GM21717 (cell line): ENCODE data around the gene SRM.
"Not testable (repeated sequence)": the region's sequence is repeated elsewhere in the genome, so short reads cannot be mapped to it uniquely, and the experiment has no call there.

ENCODE experiments used
- ATAC-seq: cut with Tn5 transposase; IDR thresholded peaks from one replicate; pipeline ENCODE4 v1.9.1; 2021; ENCODE audit warnings: mild to moderate bottlenecking, moderate library complexity; ENCODE audit not compliant: unreplicated experiment

SRM gene

DNA sequence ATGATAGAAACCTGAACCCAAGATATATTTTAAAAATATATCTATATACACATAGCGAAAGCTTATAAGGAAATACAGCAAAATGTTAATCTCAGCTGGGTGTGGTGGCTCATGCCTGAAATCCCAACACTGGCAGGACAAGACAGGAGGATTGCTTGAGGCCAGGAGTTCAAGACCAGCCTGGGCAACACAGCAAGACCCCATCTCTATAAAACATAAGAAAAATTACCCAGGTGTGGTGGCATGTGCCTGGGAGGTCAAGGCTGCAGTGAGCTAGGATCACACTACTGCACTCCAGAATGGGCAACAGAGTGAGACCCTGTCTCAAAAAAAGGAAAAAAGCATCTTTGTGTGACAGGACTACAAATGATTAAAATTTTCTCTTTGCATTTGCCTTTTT, 6.0 kb upstream of the SRM start:
- no peak for ATAC-seq

- ATAC-seq: no peak
Measured at GRCh38 chr1:11064942-11065341, 5.1 kb upstream of the SRM start.

GRCh38 chr1:11063937-11064537, 4.2 kb upstream of the SRM start:
- ATAC-seq: not testable (repeated sequence)

GRCh38 chr1:11062965-11063401, 3.2 kb upstream of the SRM start:
- ATAC-seq: no peak

DNA sequence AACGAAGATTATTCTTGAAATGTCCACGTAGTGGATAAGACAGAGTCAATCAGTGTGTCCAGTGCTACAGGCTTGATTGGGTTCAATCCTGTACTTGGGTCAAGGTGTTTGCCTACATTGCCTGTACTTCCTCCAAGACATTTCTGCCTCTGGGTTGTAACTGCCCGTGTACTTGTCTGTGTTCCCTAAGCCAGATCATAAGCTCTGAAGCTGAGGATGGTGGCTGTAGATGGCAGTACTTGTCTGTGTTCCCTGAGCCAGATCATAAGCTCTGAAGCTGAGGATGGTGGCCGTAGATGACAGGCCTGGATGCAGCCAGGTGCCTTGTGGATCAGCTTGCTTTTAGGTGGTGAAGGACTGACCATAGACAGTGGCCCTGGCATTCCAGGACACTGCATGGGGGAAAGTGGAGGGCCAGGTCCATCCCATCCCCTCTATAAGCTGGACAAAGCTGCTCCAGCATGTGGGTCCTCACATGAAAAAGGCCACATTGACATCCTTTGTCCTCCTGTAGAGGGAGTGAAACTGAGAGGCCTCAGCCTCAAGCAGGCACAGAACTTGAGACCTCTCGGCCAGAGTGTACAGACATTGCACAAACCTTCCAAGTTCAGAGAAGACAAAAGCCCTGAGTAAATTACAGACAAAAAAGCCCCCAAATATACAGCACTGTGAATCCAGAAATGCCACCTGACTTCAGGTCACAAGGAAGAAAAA, 2.0 kb upstream of the SRM start:
- no peak for ATAC-seq

DNA sequence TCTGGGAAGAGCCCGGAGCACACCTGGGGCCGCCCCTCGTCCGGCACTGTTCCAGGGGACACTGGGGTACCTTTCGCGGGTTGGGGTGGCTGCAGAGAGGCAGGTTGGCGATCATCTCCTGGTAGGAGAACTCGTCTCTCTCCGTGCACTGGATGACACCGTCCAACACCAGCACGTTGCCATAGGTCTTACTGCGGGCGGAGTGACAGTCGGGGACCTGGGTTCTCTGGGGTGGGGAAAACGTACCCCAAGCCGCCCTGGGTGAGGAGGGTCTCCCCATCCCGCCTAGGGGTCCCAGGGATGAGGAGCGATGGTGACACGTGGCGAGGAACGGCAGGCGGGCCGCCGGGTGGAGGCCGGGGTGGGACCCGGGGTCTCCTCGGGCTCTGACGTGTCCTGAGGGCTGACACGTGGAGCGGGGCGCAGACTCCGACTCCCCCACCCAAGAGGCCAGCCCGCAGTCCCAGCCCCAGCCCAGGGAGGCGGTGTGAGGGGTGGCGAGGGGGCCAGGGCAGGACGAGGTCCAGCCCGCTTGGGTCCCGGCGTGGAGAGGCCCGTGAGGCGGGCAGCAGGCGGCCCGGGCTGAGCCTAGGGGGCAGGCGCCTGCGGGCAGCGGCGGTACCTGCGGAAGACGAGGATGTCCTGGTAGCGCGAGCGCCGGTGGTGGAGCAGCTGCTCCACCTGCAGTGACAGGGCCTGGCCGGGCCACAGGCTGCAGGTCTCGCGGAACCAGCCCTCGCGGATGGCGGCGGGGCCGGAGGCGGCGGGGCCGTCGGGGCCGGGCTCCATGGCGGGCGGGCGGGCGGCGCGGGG, 457 bp downstream of the SRM start:
- peak; percentile 8 for ATAC-seq

DNA sequence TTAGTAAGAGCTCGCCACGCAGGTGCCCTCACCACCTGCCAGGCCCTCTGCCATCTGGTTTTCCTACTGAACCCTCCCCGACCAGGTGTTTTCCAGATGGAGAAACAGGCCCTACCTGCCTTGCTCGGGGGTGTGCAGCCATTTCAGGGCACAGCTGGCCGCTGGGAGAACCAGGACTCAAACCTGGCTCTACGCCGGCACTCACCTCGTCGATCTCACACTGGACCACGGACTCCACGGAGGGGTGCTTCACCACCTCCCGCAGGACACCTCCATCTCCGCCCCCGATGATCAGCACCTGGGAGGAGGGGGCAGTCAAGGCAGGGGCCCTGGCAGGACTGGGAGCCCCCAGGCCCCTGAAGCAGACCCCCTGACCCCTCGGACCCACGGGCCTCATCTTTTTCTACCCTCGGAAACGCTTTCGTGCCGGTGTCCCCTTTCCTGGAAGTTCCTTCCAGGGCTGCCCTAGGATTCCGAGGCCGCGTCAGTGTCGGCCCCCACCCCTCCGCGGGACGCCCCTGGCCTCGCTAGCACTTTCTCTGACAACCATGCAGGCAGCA, 1.1 kb downstream of the SRM start:
- no peak for ATAC-seq

DNA sequence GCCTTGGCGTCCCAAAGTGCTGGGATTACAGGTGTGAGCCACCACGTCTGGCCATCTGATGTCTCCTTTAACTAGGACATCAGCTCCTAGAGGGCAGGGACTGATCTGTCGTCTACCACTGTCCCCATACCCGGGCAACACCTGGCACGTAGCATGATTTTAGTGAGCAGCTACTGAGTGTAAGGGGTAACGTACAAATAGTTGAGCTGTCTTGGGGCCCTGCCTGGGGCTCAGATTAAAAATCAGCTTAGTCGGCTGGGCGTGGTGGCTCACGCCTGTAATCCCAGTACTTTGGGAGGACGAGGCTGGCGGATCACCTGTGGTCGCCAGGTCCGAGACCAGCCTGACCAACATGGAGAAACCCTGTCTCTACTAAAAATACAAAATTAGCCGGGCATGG, 1.8 kb downstream of the SRM start:
- ATAC-seq: no peak

DNA sequence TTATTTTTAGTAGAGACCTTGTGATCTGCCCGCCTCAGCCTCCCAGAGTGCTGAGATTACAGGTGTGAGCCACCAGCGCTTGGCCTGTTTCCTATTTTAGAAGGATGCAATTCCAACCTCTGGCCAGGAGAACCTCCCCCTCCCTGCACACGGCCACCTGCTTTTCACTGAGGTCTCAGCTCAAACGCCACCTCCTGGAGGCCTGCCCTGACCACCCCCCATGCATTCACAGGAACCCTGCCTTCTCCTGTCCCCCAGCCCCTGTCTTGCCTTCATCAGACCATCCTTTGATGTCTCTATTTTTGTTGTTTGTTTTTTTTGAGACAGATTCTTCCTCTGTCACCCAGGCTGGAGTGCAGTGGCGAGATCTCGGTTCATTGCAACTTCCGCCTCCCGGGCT, 2.3 kb downstream of the SRM start:
- no peak for ATAC-seq

DNA sequence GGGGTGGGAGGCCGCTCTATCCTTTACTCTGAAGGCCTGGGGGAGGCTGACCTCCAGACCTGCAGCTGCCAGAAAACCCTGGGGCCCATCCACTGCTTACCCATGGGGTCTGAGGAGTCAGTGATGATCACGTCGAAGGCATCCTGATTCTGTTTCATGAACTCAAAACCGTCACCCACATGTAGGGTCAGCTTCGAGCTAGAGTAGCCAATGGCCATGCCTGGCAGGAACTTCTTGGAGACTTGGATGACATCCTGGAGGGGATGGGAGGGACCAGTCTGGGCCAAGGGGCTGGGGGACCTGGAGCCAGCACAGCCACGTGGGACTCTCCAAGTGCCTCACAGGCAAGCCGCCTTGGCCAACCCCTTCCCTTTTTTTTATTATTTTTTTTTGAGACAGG, 3.3 kb downstream of the SRM start:
- no peak for ATAC-seq

- no peak for ATAC-seq
Measured at GRCh38 chr1:11055676-11056075, 4.1 kb downstream of the SRM start.

- ATAC-seq: no peak
Measured at GRCh38 chr1:11054666-11055065, 5.2 kb downstream of the SRM start.

GRCh38 chr1:11054181-11054580, 5.6 kb downstream of the SRM start:
- no peak for ATAC-seq

- no peak for ATAC-seq
Measured at GRCh38 chr1:11053758-11054137, 6.1 kb downstream of the SRM start.

DNA sequence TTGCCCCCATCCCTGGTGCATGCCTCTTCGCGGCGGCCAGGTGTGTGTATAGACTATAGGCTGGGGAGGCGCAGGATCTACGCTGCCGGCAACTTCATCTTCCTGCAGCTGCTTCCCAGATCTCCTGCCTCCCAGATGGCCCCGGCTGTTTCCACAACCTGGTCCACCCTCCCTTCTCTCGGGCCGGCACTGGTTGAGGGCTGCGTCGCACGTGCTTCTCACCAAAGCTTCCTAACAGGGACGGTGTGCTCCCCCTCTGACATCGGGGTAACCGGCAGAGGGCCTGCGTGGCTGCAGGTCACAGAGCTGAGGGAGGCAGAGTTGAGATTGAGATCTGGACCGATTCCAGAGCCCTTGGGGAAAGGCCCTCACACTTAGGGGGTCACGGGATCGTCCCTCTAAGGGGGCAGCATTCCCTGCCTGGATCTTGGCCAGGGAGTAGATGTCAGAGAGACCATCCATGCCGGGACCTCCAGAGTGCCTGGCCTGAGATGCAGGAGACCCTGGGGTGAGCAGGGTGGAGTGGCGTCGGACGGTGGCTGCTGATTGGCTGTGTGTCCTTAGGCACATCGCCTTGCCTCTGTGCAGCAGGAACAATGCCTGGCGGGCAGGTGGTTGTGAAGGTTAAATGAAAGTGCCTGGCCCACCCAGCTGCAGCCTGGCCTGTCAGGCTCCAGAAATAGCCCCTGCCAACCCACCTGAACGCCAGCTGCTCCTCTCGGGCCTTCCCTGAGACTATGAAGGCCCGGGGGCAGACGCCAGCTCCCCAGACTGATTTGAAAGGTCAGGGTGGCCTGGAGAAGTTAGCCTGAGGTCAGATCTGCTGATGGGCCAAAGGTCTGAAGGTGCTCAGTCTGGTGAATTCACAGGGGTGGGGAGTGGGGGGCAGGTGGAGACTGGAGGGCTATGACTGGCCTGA, 6.7 kb downstream of the SRM start:
- no peak for ATAC-seq

- no peak for ATAC-seq
Measured at GRCh38 chr1:11051781-11052511, 7.9 kb downstream of the SRM start.

DNA sequence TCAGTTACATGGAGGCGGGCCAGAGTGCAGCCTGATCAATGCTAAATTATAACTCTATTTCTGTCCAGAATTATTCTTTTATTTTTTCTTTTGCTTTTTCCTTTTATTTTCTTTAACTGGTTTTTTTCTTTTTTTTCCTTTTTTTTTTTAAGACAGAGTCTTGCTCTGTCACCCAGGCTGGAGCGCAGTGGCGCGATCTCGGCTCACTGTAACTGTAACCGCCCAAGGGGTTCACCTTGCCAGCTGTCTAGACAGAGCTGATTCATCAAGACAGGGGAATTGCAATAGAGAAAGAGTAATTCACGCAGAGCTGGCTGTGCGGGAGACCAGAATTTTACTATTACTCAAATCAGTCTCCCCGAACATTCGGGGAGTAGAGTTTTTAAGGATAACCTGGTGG, 8.7 kb downstream of the SRM start:
- not testable (repeated sequence) for ATAC-seq

- ATAC-seq: no peak
Measured at GRCh38 chr1:11046625-11047365, 13.0 kb downstream of the SRM start, which contains the start of gene MASP2. MASP2 (minus strand) TSS chr1:11047239; CDS start chr1:11047207, 32 bp downstream.

DNA sequence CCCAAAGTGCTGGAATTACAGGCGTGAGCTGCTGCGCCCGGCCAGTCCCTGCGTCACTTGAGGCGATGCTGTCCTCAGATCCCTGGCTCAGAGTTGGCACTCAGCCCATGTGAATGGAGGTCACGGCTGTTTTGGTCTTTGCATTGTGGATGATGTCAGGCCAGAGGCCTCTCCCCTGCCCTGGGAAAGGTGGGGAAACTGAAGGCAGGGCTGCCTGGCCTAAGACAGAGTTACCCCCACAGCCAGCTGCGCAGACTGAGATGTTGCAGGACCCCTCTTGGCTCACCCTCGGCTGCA, 13.6 kb downstream of the SRM start:
- ATAC-seq: no peak
